GM12801 (cell line): ENCODE measurements around the gene LRP2.

ENCODE experiments used
- TF ChIP-seq, protein P1 (sequence below): IDR thresholded peaks from one replicate; pipeline ENCODE4 v1.5.1; 2011; ENCODE audit warnings: control low read depth; ENCODE audit not compliant: insufficient read length; ENCODE audit errors: extremely low read depth

Gene LRP2

DNA sequence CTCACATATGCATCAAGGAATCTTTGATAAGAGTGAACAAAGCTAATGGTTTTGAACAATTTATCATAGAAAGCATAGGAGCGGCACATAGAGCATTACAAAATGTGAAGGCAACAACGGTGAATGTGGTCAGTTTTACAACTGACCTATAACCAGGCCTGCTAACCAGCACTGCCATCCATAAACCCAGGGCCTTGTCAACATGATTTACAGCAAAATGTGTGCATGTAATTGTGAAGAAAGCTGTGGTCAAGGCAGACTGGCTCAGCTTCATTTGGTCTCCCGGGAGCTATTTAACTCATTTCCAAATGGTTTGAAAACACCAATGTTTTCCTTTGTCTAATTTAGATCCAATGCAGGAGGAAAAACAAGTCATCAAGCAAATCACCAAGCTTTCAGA, 173.2 kb downstream of the LRP2 start:
- TF ChIP-seq, protein P1, sequence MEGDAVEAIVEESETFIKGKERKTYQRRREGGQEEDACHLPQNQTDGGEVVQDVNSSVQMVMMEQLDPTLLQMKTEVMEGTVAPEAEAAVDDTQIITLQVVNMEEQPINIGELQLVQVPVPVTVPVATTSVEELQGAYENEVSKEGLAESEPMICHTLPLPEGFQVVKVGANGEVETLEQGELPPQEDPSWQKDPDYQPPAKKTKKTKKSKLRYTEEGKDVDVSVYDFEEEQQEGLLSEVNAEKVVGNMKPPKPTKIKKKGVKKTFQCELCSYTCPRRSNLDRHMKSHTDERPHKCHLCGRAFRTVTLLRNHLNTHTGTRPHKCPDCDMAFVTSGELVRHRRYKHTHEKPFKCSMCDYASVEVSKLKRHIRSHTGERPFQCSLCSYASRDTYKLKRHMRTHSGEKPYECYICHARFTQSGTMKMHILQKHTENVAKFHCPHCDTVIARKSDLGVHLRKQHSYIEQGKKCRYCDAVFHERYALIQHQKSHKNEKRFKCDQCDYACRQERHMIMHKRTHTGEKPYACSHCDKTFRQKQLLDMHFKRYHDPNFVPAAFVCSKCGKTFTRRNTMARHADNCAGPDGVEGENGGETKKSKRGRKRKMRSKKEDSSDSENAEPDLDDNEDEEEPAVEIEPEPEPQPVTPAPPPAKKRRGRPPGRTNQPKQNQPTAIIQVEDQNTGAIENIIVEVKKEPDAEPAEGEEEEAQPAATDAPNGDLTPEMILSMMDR, result no peak

GRCh38 chr2:169185711-169186110, 176.6 kb downstream of the LRP2 start:
- TF ChIP-seq, protein P1, result no peak

DNA sequence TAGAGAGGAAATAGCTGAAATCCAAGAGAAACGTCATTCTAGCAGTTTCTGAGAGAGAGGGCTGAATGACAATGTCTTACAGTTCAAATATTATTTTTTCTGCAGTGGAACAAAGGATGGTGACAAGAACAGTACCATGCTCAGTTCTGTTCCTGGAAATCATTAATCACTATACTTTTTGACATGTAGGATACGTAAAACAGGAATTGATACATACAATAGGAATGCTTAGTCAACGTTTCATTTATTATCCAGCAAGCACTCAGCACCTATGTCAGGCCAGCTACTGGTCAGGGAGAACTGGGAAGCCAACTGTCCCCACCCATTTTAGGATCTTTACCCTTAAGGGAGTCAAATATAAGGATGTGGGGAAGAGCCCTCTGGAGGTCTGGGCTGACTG, 178.3 kb downstream of the LRP2 start:
- TF ChIP-seq, protein P1, result no peak

- TF ChIP-seq, protein P1, result no peak
These were observed 179.8 kb downstream of the LRP2 start for GRCh38 chr2:169182573-169182972.

- TF ChIP-seq, protein P1, result no peak
These were observed 183.4 kb downstream of the LRP2 start for GRCh38 chr2:169178804-169179390.

DNA sequence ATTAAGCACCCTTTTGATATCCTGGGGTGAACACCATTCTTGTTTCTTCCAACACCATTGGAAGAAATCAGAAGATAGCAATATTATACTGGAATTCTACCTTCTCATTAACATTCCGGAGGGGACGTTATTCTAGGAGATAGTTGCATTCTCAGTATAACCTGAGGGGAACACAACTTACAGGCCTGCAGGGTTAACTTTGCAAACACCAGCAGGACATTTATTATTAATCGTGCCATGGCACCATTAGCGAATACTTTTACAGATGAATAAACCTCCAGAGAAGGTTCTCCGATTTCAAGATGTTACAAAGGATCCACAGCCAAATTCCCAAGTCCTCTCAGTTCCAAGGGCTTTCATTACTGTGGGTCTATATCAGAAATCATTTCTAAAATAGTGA, 184.0 kb downstream of the LRP2 start:
- TF ChIP-seq, protein P1, result no peak

GRCh38 chr2:169175112-169175511, 187.2 kb downstream of the LRP2 start:
- TF ChIP-seq, protein P1, result no peak
